Upper lobe of left lung (tissue), 4 donors: ENCODE results near the gene NPAS1.

ENCODE experiments used
- POLR2A ChIP-seq, 4 donors: fragments of 450-650 bp; IDR thresholded peaks; one replicate each; pipeline ENCODE4 v1.5.1; 2016 to 2017; ENCODE audit warnings: antibody characterized with exemption in 4 of 4, mild to moderate bottlenecking in 2 of 4
- TF ChIP-seq, protein P1 (sequence below), 6 experiments: fragments of 450-650 bp in 4 of 6; fragments of 200-600 bp in 2 of 6; sonication (generic) in 2 of 6; IDR thresholded peaks; one replicate each; pipeline ENCODE4 v1.5.1; 2016 to 2019; ENCODE audit warnings: antibody characterized with exemption in 6 of 6

DNA sequence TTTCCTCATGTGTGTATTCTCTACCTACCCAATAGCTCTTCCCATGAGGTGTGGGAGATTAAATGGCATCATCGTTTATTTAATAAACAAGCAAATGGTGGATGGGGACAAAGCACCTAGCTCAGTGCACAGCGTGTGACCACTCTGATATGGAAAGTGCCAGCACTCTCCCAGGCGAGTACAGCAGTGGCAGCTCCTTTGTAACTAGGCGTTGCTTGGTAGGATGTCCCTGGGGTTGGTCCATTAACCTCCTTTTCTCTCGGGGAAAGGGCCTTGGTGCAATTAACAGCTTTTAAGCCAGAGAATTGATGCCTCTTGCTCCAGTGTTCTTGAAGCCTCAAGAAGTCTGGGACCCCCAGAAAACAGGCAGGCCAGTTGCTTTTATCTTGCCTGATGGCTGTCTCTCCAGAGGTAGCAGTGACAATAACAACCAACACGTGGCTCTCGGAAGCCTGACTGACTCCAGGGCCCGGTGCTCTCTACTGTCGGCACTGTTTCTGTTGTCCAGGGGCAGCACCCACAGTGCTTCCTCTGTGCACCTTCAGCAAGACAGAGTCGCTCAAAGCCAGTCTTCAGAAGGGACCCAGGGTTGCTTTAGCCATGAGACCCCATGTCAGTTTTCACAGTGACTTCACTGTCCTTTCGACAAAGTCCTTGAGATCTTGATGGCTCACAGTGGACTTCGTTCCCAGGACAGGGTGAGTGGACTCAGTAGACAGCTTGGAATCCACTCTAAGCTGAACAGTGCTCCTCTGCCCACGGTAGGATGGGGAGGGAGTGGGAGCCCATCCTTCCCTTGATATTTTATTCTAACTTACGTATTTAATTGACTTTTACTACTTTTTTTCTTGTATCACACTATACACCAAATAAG lies 33.9 kb upstream of the NPAS1 start:
- TF ChIP-seq, protein P1, sequence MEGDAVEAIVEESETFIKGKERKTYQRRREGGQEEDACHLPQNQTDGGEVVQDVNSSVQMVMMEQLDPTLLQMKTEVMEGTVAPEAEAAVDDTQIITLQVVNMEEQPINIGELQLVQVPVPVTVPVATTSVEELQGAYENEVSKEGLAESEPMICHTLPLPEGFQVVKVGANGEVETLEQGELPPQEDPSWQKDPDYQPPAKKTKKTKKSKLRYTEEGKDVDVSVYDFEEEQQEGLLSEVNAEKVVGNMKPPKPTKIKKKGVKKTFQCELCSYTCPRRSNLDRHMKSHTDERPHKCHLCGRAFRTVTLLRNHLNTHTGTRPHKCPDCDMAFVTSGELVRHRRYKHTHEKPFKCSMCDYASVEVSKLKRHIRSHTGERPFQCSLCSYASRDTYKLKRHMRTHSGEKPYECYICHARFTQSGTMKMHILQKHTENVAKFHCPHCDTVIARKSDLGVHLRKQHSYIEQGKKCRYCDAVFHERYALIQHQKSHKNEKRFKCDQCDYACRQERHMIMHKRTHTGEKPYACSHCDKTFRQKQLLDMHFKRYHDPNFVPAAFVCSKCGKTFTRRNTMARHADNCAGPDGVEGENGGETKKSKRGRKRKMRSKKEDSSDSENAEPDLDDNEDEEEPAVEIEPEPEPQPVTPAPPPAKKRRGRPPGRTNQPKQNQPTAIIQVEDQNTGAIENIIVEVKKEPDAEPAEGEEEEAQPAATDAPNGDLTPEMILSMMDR (IDR thresholded peaks at IDR 0.05): no peak
- no peak for TF ChIP-seq POLR2A (IDR thresholded peaks at IDR 0.05)
